ENCODE data around the gene PRSS50. TPM values are rescaled to one million over a fixed set of nuclear protein-coding genes. Genes with fewer than 3 reads are reported as not detected.

The PRSS50 gene
- total RNA-seq (2022) (not detected in 2 replicates), Bru-seq, nascent RNA (percentile 9 among the genes with signal in this experiment), BruChase-seq, experiment 1, labeled RNA remaining after a 6-hour chase (percentile 17 among the genes with signal in this experiment), BruChase-seq, experiment 2, labeled RNA remaining after a 2-hour chase (percentile 9 among the genes with signal in this experiment)
- long read RNA-seq: 0 reads

GRCh38 chr3:46717447-46718231 is at the start of gene PRSS50:
Gene PRSS50, minus strand, starts transcription at chr3:46717869. Its CDS starts 45 bp downstream, at chr3:46717824.
- intact Hi-C loops (cut with micrococcal nuclease; ENCODE audit: unreplicated experiment): no loop called here
- CTCF ChIA-PET: no interaction called here
- no TSS peak for BruUV-seq (replicated peaks)
- Mint-ChIP-seq H3K4me3 (ENCODE audit: low read depth, unreplicated experiment) (no peak within 1 kb of the TSS), H3K27ac (ENCODE audit: unreplicated experiment) (no peak within 1 kb of the TSS), H3K9me3 (ENCODE audit: low read depth, unreplicated experiment) (no peaks in the 10 kb centered on the region), H3K4me1 (ENCODE audit: low read depth, unreplicated experiment) (no peaks in the 10 kb centered on the region), H3K36me3 (ENCODE audit: insufficient read depth, unreplicated experiment) (no peaks in the 10 kb centered on the region), H3K27me3 (ENCODE audit: unreplicated experiment) (peaks cover 13% of the 10 kb centered on the region)
- DNase-seq: no peak
- peak; percentile 60 for TF ChIP-seq CTCF (IDR thresholded peaks at IDR 0.05; ENCODE audit: unreplicated experiment)

GRCh38 chr3:46764206-46764605 is 46.5 kb upstream of the PRSS50 start:
- intact Hi-C loops (cut with micrococcal nuclease; ENCODE audit: unreplicated experiment): no loop called here
- no TSS peak for BruUV-seq (replicated peaks)
- Mint-ChIP-seq H3K36me3 (ENCODE audit: insufficient read depth, unreplicated experiment) (no peaks in the 10 kb centered on the region), H3K27ac (ENCODE audit: unreplicated experiment) (no peak overlapping the region), H3K4me3 (ENCODE audit: low read depth, unreplicated experiment) (no peak overlapping the region), H3K27me3 (ENCODE audit: unreplicated experiment) (no peaks in the 10 kb centered on the region), H3K9me3 (ENCODE audit: low read depth, unreplicated experiment) (no peaks in the 10 kb centered on the region), H3K4me1 (ENCODE audit: low read depth, unreplicated experiment) (no peaks in the 10 kb centered on the region)
- CTCF ChIA-PET: no interaction called here
- TF ChIP-seq CTCF (IDR thresholded peaks at IDR 0.05; ENCODE audit: unreplicated experiment): no peak
- DNase-seq: no peak

- H3K36me3 Mint-ChIP-seq (ENCODE audit: insufficient read depth, unreplicated experiment): no peaks in the 10 kb centered on the region
- H3K27me3 Mint-ChIP-seq (ENCODE audit: unreplicated experiment): no peaks in the 10 kb centered on the region
- TF ChIP-seq CTCF (IDR thresholded peaks at IDR 0.05; ENCODE audit: unreplicated experiment): no peak
- no peaks in the 10 kb centered on the region for H3K9me3 Mint-ChIP-seq (ENCODE audit: low read depth, unreplicated experiment)
- no peaks in the 10 kb centered on the region for H3K4me1 Mint-ChIP-seq (ENCODE audit: low read depth, unreplicated experiment)
- intact Hi-C loops (cut with micrococcal nuclease; ENCODE audit: unreplicated experiment): no loop called here
- H3K4me3 Mint-ChIP-seq (ENCODE audit: low read depth, unreplicated experiment): no peak overlapping the region
- DNase-seq: no peak
- CTCF ChIA-PET: no interaction called here
- no peak overlapping the region for H3K27ac Mint-ChIP-seq (ENCODE audit: unreplicated experiment)
- no TSS peak for BruUV-seq (replicated peaks)
These were observed 45.5 kb upstream of the PRSS50 start for GRCh38 chr3:46763178-46763577.

GRCh38 chr3:46759239-46760167 is 41.8 kb upstream of the PRSS50 start:
- BruUV-seq (replicated peaks): no TSS peak
- H3K27ac Mint-ChIP-seq (ENCODE audit: unreplicated experiment): no peak overlapping the region
- H3K36me3 Mint-ChIP-seq (ENCODE audit: insufficient read depth, unreplicated experiment): no peaks in the 10 kb centered on the region
- no peak for DNase-seq
- TF ChIP-seq CTCF (IDR thresholded peaks at IDR 0.05; ENCODE audit: unreplicated experiment): no peak
- no peak overlapping the region for H3K4me3 Mint-ChIP-seq (ENCODE audit: low read depth, unreplicated experiment)
- H3K27me3 Mint-ChIP-seq (ENCODE audit: unreplicated experiment): peaks cover 7% of the 10 kb centered on the region
- intact Hi-C loops (cut with micrococcal nuclease; ENCODE audit: unreplicated experiment): no loop called here
- no peaks in the 10 kb centered on the region for H3K9me3 Mint-ChIP-seq (ENCODE audit: low read depth, unreplicated experiment)
- H3K4me1 Mint-ChIP-seq (ENCODE audit: low read depth, unreplicated experiment): no peaks in the 10 kb centered on the region
- CTCF ChIA-PET: no interaction called here

Measured in Calu3 (cell line).